Peyer's patch (tissue), 4 donors: Measurements from ENCODE around the gene MARK4.

ENCODE experiments used
- CTCF ChIP-seq, 6 experiments: fragments of 450-650 bp in 4 of 6; fragments of 200-600 bp in 2 of 6; sonication (generic) in 1 of 6; IDR thresholded peaks; one replicate each; pipeline ENCODE4 v1.5.1; 2017 to 2019; ENCODE audit warnings: antibody characterized with exemption in 6 of 6, mild to moderate bottlenecking in 3 of 6, moderate library complexity in 1 of 6
- POLR2A ChIP-seq, 2 donors: fragments of 450-650 bp; IDR thresholded peaks; one replicate each; pipeline ENCODE4 v1.5.1; 2017; ENCODE audit warnings: antibody characterized with exemption in 2 of 2, mild to moderate bottlenecking in 2 of 2, moderate library complexity in 2 of 2

- TF ChIP-seq CTCF (IDR thresholded peaks at IDR 0.05) (no peak), POLR2A (IDR thresholded peaks at IDR 0.05) (no peak)
These were observed 44.7 kb upstream of the MARK4 start for GRCh38 chr19:45206328-45206727.
